ENCODE measurements around the gene MICAL3.

DNA sequence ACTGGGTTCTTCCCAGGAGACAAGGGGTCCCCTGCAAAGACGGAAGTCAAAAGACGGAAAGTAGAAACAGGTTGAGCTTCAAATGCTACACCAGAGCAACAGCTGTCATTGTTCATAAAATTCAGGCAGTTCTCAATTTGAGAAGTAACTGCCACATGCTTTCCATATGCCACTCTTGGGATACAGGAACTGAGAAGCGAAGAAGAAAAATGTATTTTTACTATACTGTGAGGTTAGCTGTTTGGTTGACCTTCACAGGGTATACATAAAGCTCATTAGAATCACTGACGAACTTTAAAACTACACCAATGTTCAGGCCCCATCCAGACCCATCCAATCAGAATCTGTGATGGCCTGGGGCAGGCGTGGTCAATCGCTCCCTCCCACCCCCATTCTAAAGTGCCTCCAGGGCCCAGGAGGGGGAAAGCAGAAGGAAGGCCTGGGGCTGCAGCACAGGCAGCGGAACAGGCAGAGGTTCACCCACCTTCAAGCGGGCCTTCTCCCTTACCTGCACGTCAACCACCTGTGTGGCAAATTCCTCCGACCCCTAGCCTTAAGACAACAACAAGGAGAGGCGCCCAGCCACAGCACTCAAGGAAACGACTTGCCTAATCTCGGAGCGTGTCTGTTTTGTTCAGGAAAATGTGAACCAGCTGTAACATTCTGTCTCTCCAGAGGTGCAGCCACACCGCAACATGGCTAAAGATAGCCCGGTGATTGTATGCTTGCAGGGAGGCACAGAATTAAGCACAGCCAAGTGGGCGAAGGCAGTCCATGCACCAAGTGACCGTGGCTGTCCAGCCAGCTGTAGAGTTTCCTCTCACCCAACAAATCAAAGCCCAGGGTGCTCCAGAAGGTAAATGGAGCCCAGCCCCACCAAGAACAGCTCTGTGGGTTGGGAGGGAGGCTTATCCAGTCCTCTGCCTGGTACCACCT lies 82.6 kb downstream of the MICAL3 start:
- TF ChIP-seq, protein P1, sequence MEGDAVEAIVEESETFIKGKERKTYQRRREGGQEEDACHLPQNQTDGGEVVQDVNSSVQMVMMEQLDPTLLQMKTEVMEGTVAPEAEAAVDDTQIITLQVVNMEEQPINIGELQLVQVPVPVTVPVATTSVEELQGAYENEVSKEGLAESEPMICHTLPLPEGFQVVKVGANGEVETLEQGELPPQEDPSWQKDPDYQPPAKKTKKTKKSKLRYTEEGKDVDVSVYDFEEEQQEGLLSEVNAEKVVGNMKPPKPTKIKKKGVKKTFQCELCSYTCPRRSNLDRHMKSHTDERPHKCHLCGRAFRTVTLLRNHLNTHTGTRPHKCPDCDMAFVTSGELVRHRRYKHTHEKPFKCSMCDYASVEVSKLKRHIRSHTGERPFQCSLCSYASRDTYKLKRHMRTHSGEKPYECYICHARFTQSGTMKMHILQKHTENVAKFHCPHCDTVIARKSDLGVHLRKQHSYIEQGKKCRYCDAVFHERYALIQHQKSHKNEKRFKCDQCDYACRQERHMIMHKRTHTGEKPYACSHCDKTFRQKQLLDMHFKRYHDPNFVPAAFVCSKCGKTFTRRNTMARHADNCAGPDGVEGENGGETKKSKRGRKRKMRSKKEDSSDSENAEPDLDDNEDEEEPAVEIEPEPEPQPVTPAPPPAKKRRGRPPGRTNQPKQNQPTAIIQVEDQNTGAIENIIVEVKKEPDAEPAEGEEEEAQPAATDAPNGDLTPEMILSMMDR (IDR thresholded peaks at IDR 0.05; ENCODE audit: low read length) = no peak
- TF ChIP-seq EZH2 (IDR thresholded peaks at IDR 0.05; ENCODE audit: borderline replicate concordance, low read length) = no peak
